HAP-1 (cell line): ENCODE data around the gene EIF3D.

Experiments used
- DNase-seq, 2 experiments: peaks; one replicate each; pipeline ENCODE4 v3.0.0-alpha.2; 2016 to 2020; ENCODE audit warnings: low spot score in 2 of 2
- H3K27me3 ChIP-seq: fragments of 250-450 bp; sonication (Bioruptor Pico); 2 replicates; pipeline ENCODE4 v1.5.1; 2020; ENCODE audit warnings: low read depth, mild to moderate bottlenecking, moderate library complexity
- H3K36me3 ChIP-seq: fragments of 250-450 bp; sonication (Bioruptor Pico); replicated peaks from 2 replicates; pipeline ENCODE4 v1.5.1; 2020; ENCODE audit warnings: mild to moderate bottlenecking
- H3K4me1 ChIP-seq: fragments of 250-450 bp; sonication (Bioruptor Pico); 2 replicates; pipeline ENCODE4 v1.5.1; 2020; ENCODE audit warnings: mild to moderate bottlenecking
- H3K4me3 ChIP-seq: fragments of 250-450 bp; sonication (Bioruptor Pico); 2 replicates; pipeline ENCODE4 v1.5.1; 2020; ENCODE audit warnings: mild to moderate bottlenecking, moderate library complexity
- H3K9me3 ChIP-seq: fragments of 250-450 bp; sonication (Bioruptor Pico); 2 replicates; pipeline ENCODE4 v1.5.1; 2020; ENCODE audit warnings: mild to moderate bottlenecking, moderate library complexity
- in situ Hi-C: fragments of 300-500 bp; cut with MboI; formaldehyde crosslinking; loops from 3 replicates; pipeline ENCODE4 v1.14.3; 2020; ENCODE audit warnings: low sequenced_read_pairs, inconsistent platforms, mixed read lengths

Gene EIF3D

GRCh38 chr22:36463783-36464184 lies 65.2 kb downstream of the EIF3D start:
- in situ Hi-C loops, result no loop called here
- DNase-seq, result no peak
- Histone ChIP-seq H3K4me3 (no peak overlapping the region), H3K9me3 (no peaks in the 10 kb centered on the region), H3K36me3 (peaks cover 12% of the 10 kb centered on the region; the same call in 1 of the 2 replicates), H3K27me3 (no peaks in the 10 kb centered on the region), H3K4me1 (peaks cover 10% of the 10 kb centered on the region)

DNA sequence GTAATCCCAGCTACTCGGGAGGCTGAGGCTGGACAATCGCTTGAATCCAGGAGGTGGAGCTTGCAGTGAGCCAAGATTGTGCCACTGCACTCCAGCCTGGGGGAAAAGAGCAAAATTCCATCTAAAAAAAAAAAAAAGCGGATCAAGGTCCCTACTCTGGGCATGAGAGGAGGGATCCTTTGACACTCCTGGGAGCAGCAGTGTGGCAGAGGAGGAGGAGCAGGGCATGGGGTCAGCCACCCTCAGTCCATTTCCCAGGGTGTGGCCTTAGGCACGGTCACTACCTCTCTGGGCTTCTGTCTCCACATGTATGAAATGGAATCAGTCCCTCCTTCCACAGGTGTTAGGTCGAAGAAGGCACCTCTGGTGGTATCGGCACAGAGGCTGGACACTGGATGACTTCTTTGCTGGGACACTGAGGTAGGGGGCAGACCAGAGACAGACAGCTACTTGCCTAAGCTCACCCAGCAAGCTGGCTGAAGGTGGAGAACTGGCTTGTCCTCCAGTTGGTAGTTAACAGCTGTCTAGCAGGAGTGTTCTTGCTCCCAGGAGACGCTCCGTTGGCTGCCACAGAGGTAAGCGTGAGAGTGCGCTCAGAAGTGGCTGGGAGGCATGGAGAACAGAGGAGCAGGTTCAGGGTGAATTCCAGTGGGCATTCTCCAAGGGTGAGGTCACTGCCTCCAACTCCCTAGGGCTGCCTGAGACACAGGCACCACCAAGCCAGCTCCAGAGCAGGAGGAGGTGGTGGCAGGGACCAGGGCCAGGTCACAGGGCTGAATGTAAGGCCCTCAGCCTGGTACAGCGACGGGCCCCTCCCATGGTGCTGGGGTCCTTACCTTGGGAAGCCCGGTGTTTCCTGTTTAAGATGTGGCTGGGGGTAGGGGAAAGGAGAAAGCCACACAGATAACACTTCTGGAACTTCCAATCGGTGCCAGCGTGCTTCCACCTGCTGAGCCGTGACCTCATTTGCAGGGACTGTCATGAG lies 67.0 kb downstream of the EIF3D start:
- no peak overlapping the region for H3K4me3 ChIP-seq
- in situ Hi-C loops, result no loop called here
- no peaks in the 10 kb centered on the region for H3K27me3 ChIP-seq
- H3K9me3 ChIP-seq, result no peaks in the 10 kb centered on the region
- H3K4me1 ChIP-seq, result peaks cover 10% of the 10 kb centered on the region
- peaks cover 4% of the 10 kb centered on the region; the same call in 1 of the 2 replicates for H3K36me3 ChIP-seq
- no peak for DNase-seq
